Transverse colon (tissue), 4 donors: Measurements from ENCODE around the gene TMEM97. TPM values are rescaled to one million over a fixed set of nuclear protein-coding genes. Genes with fewer than 3 reads are reported as not detected.

Experiments used
- DNase-seq: peaks from one replicate; pipeline ENCODE4 v3.0.0-alpha.2; 2019
- H3K27ac ChIP-seq, 4 donors: fragments of 200-600 bp; sonication (generic); 2 replicates each; pipeline ENCODE4 v1.5.1; 2016 to 2018; ENCODE audit warnings: inconsistent platforms in 4 of 4
- H3K27me3 ChIP-seq: fragments of 200-600 bp; sonication (generic); 2 replicates; pipeline ENCODE4 v1.5.1; 2017; ENCODE audit warnings: inconsistent platforms
- H3K36me3 ChIP-seq, 4 donors: fragments of 200-600 bp; sonication (generic); 2 replicates each; pipeline ENCODE4 v1.5.1; 2017 to 2019; ENCODE audit warnings: inconsistent platforms in 4 of 4
- H3K4me1 ChIP-seq, 4 donors: fragments of 200-600 bp; sonication (generic); 2 replicates each; pipeline ENCODE4 v1.5.1; 2017 to 2020; ENCODE audit warnings: inconsistent platforms in 4 of 4
- H3K4me3 ChIP-seq, 4 donors: fragments of 200-600 bp; sonication (generic); 1 replicate in 1 of 4; 2 replicates in 3 of 4; pipeline versions ENCODE4 v1.5.1 to v1.6.1; 2017 to 2019; ENCODE audit warnings: inconsistent platforms in 4 of 4
- H3K9me3 ChIP-seq, 2 donors: fragments of 200-600 bp; sonication (generic); 2 replicates each; pipeline ENCODE4 v1.5.1; 2017 to 2019; ENCODE audit warnings: inconsistent platforms in 2 of 2
- CTCF ChIP-seq, 5 experiments: fragments of 200-600 bp in 3 of 5; fragments of 450-650 bp in 2 of 5; sonication (generic) in 3 of 5; IDR thresholded peaks; 1 replicate in 2 of 5; 2 replicates in 3 of 5; pipeline ENCODE4 v1.5.1; 2016 to 2017; ENCODE audit warnings: antibody characterized with exemption in 5 of 5, inconsistent platforms in 3 of 5, mild to moderate bottlenecking in 2 of 5, moderate library complexity in 1 of 5
- EP300 ChIP-seq: sonication (generic); formaldehyde crosslinking; IDR thresholded peaks from one replicate; pipeline ENCODE4 v1.6.1; 2017; ENCODE audit warnings: antibody characterized with exemption, low read depth
- POLR2A ChIP-seq: fragments of 450-650 bp; IDR thresholded peaks from one replicate; pipeline ENCODE4 v1.6.1; 2016; ENCODE audit warnings: antibody characterized with exemption, mild to moderate bottlenecking, moderate library complexity
- POLR2AphosphoS5 ChIP-seq, 3 donors: sonication (generic); formaldehyde crosslinking; IDR thresholded peaks; one replicate each; pipeline ENCODE4 v1.6.1; 2016; ENCODE audit warnings: antibody characterized with exemption in 3 of 3
- WGBS, 2 donors: methylation state at CpG; one replicate each; pipeline ENCODE4 v1.1.5; 2018; ENCODE audit warnings: low coverage in 1 of 2; 5-methylcytosine and 5-hydroxymethylcytosine counted together
- in situ Hi-C, 4 donors: fragments of 200-750 bp; cut with MboI; loops; one replicate each; pipeline versions ENCODE4 v1.15.0 to v1.15.1; 2017; ENCODE audit warnings: low sequenced_read_pairs in 3 of 4, low pct_ligation_motif_present in 1 of 4, low pct_unique_long_range_greater_than_20kb in 1 of 4
- intact Hi-C: fragments of 100-400 bp; cut with DNase I; formaldehyde crosslinking; loops from one replicate; pipeline ENCODE4 v1.15.1; 2023; ENCODE audit warnings: low total_unique reads
- total RNA-seq, 4 donors: library from RNA; depleted of rRNA; stranded (reverse); fragments of >200 nt; gene quantifications; one replicate each; pipeline ENCODE4 v1.1.0, GENCODE V29; 2016

Gene TMEM97
- total RNA-seq, 4 donors from 2014 or later: 4.5 to 57.7 (median 8.9) TPM; not detected in 1

- in situ Hi-C loops (no loop called here), intact Hi-C loops (no loop called here)
- peaks cover 6 to 28% (median 15%) of the 10 kb centered on the region in 4 donors for H3K4me1 ChIP-seq
- TF ChIP-seq CTCF (IDR thresholded peaks at IDR 0.05) (no peak), POLR2A (no peak), POLR2AphosphoS5 (IDR thresholded peaks at IDR 0.05) (no peak), EP300 (no peak)
- no peak overlapping the region for H3K4me3 ChIP-seq
- WGBS, 2 donors: 93% methylated on average over 5 of the region's 5 CpGs; no CpG with 5 or more reads in 1 of the 2 donors
- no peak overlapping the region for H3K27ac ChIP-seq
- no peaks in the 10 kb centered on the region for H3K9me3 ChIP-seq
- DNase-seq: no peak
- H3K27me3 ChIP-seq: no peaks in the 10 kb centered on the region
- peaks cover 0 to 17% (median 6%) of the 10 kb centered on the region in 4 donors for H3K36me3 ChIP-seq
Observed at GRCh38 chr17:28330671-28331070, 11.7 kb downstream of the TMEM97 start.

GRCh38 chr17:28331891-28332420 is 13.0 kb downstream of the TMEM97 start:
- H3K9me3 ChIP-seq: no peaks in the 10 kb centered on the region
- 91 to 93% methylated on average over 2 to 6 of the region's 6 CpGs for WGBS, 2 donors
- no peak for TF ChIP-seq CTCF (IDR thresholded peaks at IDR 0.05)
- no peak for TF ChIP-seq POLR2A
- no peak for TF ChIP-seq EP300
- no peak for TF ChIP-seq POLR2AphosphoS5 (IDR thresholded peaks at IDR 0.05)
- H3K4me3 ChIP-seq: no peak overlapping the region
- in situ Hi-C loops: no loop called here
- peaks cover 0 to 17% (median 6%) of the 10 kb centered on the region in 4 donors for H3K36me3 ChIP-seq
- peaks cover 13 to 29% (median 23%) of the 10 kb centered on the region in 4 donors for H3K4me1 ChIP-seq
- no peaks in the 10 kb centered on the region for H3K27me3 ChIP-seq
- no peak overlapping the region for H3K27ac ChIP-seq
- intact Hi-C loops: no loop called here
- DNase-seq: peak; percentile 8

DNA sequence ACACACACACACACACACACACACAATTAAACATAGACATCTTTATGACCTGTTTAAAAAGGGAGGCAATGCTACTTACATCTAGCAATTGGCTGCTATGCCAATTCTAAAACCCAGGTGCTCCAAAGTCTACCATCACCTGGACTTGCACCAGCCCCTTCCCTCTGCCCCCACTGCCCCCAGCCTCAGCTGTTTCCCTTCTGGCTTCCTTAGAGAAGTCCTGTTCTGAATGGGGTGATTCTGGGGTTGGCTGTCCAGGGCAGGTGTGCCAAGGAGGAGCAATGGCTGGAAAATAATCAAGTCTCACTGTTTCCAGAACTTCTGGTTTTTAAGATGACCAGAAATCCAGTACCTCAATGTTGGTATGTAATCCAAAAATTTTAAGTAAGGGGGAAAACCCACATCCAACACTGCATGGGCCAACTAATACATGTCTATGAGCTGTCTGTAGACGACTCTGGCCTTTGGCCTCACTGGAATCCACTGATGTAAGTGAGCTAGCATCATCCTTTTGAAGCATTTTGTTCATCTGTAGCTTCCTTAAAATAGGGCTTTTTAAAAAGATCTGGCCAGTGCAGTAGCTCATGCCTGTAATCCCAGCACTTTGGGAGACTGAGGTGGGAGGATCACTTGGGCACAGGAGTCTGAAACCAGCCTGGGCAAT is 14.2 kb downstream of the TMEM97 start:
- H3K27ac ChIP-seq: no peak overlapping the region
- DNase-seq: peak; percentile 2
- no peak overlapping the region for H3K4me3 ChIP-seq
- WGBS, 2 donors: 58 to 60% methylated on average over 1 of the region's 1 CpG
- no peaks in the 10 kb centered on the region for H3K27me3 ChIP-seq
- H3K4me1 ChIP-seq: peaks cover 13 to 40% (median 25%) of the 10 kb centered on the region in 4 donors
- peaks cover 0 to 14% (median 5%) of the 10 kb centered on the region in 4 donors for H3K36me3 ChIP-seq
- intact Hi-C loops: no loop called here
- in situ Hi-C loops: no loop called here
- no peaks in the 10 kb centered on the region for H3K9me3 ChIP-seq
- TF ChIP-seq POLR2A (no peak), EP300 (no peak), CTCF (IDR thresholded peaks at IDR 0.05) (no peak), POLR2AphosphoS5 (IDR thresholded peaks at IDR 0.05) (no peak)

GRCh38 chr17:28334171-28334570 is 15.2 kb downstream of the TMEM97 start:
- TF ChIP-seq POLR2AphosphoS5 (IDR thresholded peaks at IDR 0.05) (no peak), EP300 (no peak), CTCF (IDR thresholded peaks at IDR 0.05) (no peak), POLR2A (no peak)
- peak overlapping the region; percentile 94 to 97 (median 96) for H3K27ac ChIP-seq
- in situ Hi-C loops (no loop called here), intact Hi-C loops (no loop called here)
- no peaks in the 10 kb centered on the region for H3K27me3 ChIP-seq
- no peaks in the 10 kb centered on the region for H3K9me3 ChIP-seq
- peaks cover 0 to 4% (median under 1%) of the 10 kb centered on the region in 4 donors for H3K36me3 ChIP-seq
- H3K4me1 ChIP-seq: peaks cover 13 to 42% (median 25%) of the 10 kb centered on the region in 4 donors
- 62 to 70% methylated on average over 6 of the region's 6 CpGs for WGBS, 2 donors
- no peak for DNase-seq
- H3K4me3 ChIP-seq: peak overlapping the region in 2 of 4 donors; percentile 91 to 94
